Mesodermal cell (in vitro differentiated cells): ENCODE results near the gene PPP2R3B.
A peak's percentile ranks its signal among the peaks of the same experiment; 100 is the strongest.
"Not testable (repeated sequence)": the region's sequence is repeated elsewhere in the genome, so short reads cannot be mapped to it uniquely, and the experiment has no call there.

Source experiments
- H3K27ac ChIP-seq: 2 replicates; pipeline ENCODE4 v1.7.0; 2013; ENCODE audit warnings: mild to moderate bottlenecking, low read depth, low read length, moderate library complexity; ENCODE audit not compliant: severe bottlenecking
- H3K36me3 ChIP-seq: 2 replicates; pipeline ENCODE4 v1.7.1; 2013; ENCODE audit warnings: mild to moderate bottlenecking, low read length, moderate library complexity; ENCODE audit not compliant: control insufficient read depth, insufficient read depth
- H3K4me1 ChIP-seq: one replicate; pipeline ENCODE4 v1.7.1; 2013; ENCODE audit warnings: mild to moderate bottlenecking, low read length; ENCODE audit not compliant: insufficient read depth, control insufficient read depth, poor library complexity, severe bottlenecking
- H3K4me3 ChIP-seq: 2 replicates; pipeline ENCODE4 v1.7.0; 2013; ENCODE audit warnings: low read length, control low read depth, mild to moderate bottlenecking; ENCODE audit not compliant: insufficient read depth, poor library complexity, severe bottlenecking; ENCODE audit errors: extremely low read depth
- H3K9me3 ChIP-seq: 2 replicates; pipeline ENCODE4 v1.7.1; 2013; ENCODE audit warnings: mild to moderate bottlenecking, low read length, moderate library complexity; ENCODE audit not compliant: control insufficient read depth
- WGBS, 2 experiments: methylation state at CpG; one replicate each; pipeline ENCODE4 v1.1.5; 2013; ENCODE audit warnings: missing lambda C conversion rate in 2 of 2; ENCODE audit not compliant: insufficient coverage in 2 of 2; 5-methylcytosine and 5-hydroxymethylcytosine counted together

Gene PPP2R3B

DNA sequence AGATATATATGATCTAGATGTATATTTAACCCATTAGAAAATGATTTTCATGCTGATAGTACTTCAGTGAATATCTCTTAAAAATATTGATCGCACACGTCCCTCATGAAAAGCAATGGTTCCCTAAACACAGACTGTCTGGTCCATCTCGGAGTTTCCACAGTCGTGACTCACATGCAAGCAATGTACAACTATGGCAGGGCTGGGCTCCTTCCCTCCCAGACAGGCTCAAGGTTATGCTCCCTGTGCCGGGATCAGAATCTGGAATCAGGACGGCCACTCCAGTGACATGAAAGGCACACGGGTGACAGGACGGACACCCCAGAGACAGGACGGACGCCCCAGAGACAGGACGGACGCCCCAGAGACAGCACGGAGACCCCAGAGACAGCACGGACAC is 40.2 kb upstream of the PPP2R3B start:
- WGBS, 2 experiments, result 78 to 80% methylated on average over 13 to 14 of the region's 14 CpGs
- Histone ChIP-seq H3K36me3 (no peaks in the 10 kb centered on the region), H3K4me1 (peaks cover 12% of the 10 kb centered on the region), H3K9me3 (no peaks in the 10 kb centered on the region), H3K4me3 (no peak overlapping the region), H3K27ac (no peak overlapping the region)

DNA sequence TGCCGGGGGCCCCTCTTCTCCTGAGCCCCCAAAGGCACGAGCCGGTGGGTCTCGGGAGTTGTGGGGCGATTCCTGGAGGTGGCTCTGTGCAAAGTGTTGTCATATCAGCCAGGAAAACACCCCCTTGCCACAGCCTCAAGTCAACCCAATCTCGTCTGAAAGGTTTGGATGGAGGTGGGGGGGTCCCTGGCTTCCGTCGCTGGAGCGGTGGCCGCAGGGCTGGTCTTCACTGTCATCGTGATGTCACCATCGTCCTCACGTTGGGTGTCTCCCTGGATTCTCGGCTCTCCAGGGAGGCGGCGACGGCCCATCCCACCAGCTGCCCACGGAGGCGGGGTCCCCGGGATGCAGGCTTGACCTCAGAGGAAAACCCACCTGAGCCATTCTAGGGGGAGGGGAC is 38.3 kb upstream of the PPP2R3B start:
- Histone ChIP-seq H3K27ac (no peak overlapping the region), H3K9me3 (no peaks in the 10 kb centered on the region), H3K4me1 (peaks cover 12% of the 10 kb centered on the region), H3K36me3 (no peaks in the 10 kb centered on the region), H3K4me3 (no peak overlapping the region)
- WGBS, 2 experiments, result 89 to 97% methylated on average over 13 to 20 of the region's 20 CpGs

DNA sequence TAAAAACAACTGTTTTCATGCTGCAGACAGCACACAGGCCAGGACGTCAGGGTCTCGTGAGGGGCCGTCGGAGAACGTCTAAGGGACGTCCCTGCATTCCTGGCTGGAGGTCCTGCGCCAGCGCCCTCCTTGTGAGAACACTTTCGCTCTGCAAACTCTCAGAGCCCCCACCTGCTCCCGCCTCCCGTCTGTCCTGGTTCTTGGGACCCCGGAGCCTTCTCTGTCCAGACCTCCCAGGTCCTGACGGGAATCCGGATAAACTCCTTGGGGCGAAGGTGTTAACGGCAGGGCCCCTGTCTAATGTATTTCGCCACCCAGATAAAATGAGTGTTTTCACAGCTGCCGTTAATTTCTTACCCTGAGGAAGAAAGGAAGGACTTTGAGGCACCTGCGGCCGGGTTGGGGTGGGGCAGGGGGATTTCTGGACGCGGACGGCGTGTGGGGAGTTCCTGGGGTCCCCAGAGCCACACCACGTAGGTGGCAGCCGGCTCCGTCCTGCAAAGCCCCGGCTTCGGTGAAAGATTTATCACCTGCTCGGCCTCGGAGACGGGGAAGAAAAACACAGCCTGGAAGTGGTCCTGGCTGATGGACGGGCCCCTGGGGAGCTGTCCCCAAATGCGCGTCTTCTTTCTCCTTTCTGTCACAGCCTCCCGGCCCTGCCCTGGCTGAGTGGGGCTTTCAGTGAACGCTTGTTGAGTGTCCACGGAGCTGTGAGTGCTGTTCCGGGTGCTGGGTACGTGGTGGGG is 35.1 kb upstream of the PPP2R3B start:
- H3K4me3 ChIP-seq, result no peak overlapping the region
- no peak overlapping the region for H3K27ac ChIP-seq
- no peaks in the 10 kb centered on the region for H3K9me3 ChIP-seq
- H3K4me1 ChIP-seq, result peaks cover 7% of the 10 kb centered on the region
- no peaks in the 10 kb centered on the region for H3K36me3 ChIP-seq
- 78 to 83% methylated on average over 32 to 39 of the region's 40 CpGs for WGBS, 2 experiments

DNA sequence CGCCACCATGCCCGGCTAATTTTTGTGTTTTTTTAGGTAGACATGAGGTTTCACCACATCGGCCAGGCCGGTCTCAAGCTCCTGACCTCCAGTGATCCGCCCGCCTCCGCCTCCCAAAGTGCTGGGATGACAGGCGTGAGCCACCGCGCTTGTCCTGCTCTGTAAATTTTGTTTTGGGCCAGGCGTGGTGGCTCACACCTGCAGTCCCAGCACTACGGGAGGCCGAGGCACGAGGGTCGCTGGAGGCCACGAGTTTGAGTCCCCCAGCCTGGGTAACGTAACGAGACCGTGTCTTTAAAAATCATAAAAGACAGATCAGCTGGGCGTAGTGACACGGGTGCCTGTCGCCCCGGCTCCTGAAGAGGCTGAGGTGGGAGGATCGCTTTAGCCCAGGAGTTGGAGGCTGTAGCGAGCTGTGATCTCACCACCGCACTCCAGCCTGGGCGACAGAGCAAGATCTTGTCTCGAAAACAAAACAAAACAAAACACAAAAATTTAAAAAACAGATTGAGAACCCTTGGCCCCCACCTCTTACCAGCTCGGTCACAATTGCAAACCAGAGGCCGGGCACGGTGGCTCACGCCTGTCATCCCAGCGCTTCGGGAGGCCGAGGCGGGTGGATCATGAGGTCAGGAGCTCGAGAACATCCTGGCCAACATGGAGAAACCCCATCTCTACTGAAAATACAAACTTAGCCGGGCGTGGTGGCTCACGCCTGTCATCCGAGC is 34.0 kb upstream of the PPP2R3B start:
- Histone ChIP-seq H3K9me3 (no peaks in the 10 kb centered on the region), H3K4me3 (no peak overlapping the region), H3K4me1 (peaks cover 1% of the 10 kb centered on the region), H3K36me3 (no peaks in the 10 kb centered on the region), H3K27ac (no peak overlapping the region)
- 87 to 92% methylated on average over 39 to 40 of the region's 41 CpGs for WGBS, 2 experiments

DNA sequence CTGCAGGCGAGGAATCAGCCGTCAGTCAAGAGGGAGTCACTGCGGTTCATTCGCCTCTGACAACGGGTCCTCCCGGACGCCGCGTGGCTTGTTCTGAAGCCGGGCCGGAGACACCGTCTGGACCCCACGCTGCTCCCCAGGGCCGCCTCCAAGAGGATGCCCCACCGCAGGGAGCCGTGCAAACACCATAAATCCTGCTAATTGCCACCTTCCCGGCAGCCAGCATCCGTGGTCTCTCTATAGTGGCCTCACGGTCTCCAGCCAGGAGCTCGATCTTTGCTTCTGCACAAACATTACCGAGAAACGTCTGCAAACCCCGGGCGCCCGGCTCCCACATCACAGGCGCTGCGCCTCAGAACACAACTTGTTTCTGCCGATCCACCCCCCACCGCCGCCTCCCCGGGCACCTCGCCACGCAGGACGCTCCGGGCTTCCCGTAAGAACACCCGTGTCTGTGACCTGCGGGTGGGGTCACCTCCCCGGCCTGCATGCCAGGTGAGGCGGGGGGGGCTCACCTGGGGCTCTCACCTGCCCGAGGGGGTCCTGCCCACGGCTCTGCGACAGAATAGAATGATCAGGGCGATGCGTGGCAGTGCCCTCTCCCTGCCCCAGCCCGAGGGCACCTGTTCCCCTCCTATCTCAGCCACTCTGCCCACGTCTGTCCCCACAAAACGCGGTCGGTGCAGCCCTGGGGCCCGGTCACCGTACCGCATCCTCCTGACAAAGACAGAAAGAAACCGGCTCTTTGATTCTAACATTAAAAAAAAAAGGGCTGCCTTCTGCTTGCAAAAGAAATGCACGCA is 32.4 kb upstream of the PPP2R3B start:
- WGBS, 2 experiments, result 88 to 93% methylated on average over 32 to 54 of the region's 55 CpGs
- Histone ChIP-seq H3K9me3 (no peaks in the 10 kb centered on the region), H3K4me1 (no peaks in the 10 kb centered on the region), H3K4me3 (no peak overlapping the region), H3K36me3 (no peaks in the 10 kb centered on the region), H3K27ac (no peak overlapping the region)

DNA sequence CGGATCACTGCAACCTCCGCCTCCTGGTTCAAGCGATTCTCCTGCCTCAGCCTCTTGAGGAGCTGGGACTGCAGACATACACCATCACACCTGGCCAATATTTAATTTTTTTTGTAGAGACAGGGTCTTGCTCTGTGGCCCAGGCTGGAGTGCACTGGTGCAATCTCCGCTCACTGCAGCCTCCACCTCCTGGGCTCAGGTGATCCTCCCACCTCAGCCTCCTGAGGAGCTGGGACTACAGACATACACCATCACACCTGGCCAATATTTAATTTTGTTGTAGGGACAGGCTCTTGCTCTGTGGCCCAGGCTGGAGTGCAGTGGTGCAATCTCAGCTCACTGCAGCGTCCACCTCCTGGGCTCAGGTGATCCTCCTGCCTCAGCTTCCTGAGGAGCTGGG is 28.8 kb upstream of the PPP2R3B start:
- not testable (repeated sequence) for H3K4me1 ChIP-seq, H3K9me3 ChIP-seq, H3K27ac ChIP-seq, H3K4me3 ChIP-seq, H3K36me3 ChIP-seq
- 91 to 93% methylated on average over 4 to 5 of the region's 5 CpGs for WGBS, 2 experiments

DNA sequence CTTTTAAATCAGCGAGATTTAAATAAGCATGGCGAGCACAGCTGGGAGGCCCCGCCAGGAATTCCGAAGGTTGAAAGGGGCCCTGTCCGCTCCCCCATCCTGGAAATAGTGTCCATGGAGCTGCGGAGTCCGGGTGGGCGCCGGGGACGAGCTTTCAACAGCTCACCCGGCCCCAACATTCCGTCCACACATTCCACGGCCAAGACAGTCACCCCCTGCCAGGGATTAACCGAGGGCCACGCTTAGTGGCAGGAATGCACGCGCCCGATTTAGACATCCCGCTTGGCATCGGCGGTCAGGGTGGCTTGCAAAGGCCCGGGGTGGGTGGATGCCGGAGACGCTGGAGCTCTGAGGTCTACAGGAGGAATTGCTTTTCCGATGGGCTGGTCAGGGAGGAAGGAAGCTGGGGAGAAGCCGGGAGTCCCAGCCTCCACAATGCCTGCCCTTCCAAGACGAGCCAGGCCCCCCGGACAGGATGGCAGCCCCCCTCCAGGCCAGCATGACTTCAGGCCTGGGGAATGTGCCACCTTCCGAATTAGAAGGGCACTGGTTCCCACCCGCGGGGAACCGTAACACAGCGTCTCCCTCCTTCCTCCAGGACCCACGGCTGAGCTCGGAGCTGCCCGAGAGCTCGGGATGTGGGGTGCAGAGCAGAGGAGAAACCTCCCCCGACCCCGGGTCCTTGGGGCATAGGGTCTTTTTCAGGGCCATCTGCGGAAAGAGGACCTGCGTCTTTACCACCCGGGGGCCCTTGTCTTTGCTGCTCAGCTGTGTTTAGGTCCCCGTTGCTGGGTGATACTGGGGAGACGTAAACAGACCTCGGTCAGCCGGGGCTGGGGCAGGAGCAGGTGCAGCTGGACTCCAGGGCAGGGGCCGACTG is 26.9 kb upstream of the PPP2R3B start:
- WGBS, 2 experiments, result 15 to 26% methylated on average over 27 to 29 of the region's 47 CpGs
- Histone ChIP-seq H3K4me3 (peak overlapping the region; percentile 5), H3K27ac (peak overlapping the region; percentile 69), H3K36me3 (no peaks in the 10 kb centered on the region), H3K9me3 (no peaks in the 10 kb centered on the region), H3K4me1 (peaks cover 4% of the 10 kb centered on the region)

DNA sequence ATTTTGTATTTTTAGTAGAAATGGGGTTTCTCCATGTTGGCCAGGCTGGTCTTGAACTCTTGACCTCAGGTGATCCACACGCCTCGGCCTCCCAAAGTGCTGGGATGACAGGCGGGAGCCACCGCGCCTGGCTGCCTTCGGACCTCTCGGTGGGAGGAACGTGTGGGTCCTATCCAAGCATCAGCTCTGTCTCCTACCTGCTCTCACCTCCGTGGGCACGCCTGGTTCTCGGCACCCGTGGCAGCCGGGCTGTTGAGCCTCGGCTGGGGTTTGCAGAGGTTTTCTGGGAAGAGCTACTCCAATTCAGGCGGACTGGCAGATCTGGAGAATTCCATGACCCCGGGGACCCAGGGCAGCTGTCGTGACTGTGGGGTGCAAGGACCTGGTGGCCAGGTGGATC is 23.6 kb upstream of the PPP2R3B start:
- WGBS, 2 experiments, result 90 to 92% methylated on average over 17 of the region's 17 CpGs
- H3K4me3 ChIP-seq, result no peak overlapping the region
- peaks cover 4% of the 10 kb centered on the region for H3K4me1 ChIP-seq
- H3K27ac ChIP-seq, result no peak overlapping the region
- no peaks in the 10 kb centered on the region for H3K36me3 ChIP-seq
- no peaks in the 10 kb centered on the region for H3K9me3 ChIP-seq

DNA sequence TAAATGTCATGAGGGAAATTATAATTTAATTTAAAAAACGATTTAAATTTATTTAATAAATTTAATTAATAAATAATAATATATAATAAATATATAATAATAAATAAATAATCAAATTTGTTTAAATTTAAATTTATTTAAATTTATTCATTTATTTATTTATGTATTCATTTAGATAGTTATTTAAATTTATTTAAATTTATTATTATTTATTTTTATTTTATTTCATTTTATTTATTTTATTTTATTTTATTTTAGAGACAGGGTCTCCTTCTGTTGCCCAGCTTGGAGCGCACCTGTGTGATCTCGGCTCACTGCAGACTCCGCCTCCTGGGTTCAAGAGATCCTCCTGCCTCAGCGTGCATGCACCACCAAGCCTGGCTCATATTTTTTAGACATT is 18.4 kb upstream of the PPP2R3B start:
- no peak overlapping the region for H3K27ac ChIP-seq
- 93 to 94% methylated on average over 3 of the region's 5 CpGs for WGBS, 2 experiments
- H3K9me3 ChIP-seq, result no peaks in the 10 kb centered on the region
- peaks cover 3% of the 10 kb centered on the region for H3K4me1 ChIP-seq
- H3K36me3 ChIP-seq, result no peaks in the 10 kb centered on the region
- H3K4me3 ChIP-seq, result no peak overlapping the region

DNA sequence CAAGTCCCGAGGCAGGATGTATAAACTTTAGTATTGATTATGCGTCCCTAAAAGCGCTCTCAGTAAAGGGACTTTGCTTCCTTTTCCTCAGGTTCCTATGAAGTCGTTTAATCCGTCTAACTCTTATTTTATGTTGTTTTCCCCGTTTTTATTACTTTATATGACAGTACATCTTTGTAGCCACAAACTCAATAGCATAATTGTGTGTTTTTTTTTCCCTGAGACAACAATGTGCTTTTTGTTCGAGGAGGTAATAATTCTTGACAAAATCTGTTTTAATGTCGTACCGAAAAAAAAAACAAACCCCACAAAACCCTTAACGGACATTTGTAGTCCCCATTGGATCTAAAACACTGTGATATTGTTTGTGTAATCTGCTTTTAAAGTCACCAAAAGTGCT is 17.9 kb upstream of the PPP2R3B start:
- Histone ChIP-seq H3K4me1 (peaks cover 4% of the 10 kb centered on the region), H3K36me3 (no peaks in the 10 kb centered on the region), H3K27ac (no peak overlapping the region), H3K9me3 (no peaks in the 10 kb centered on the region), H3K4me3 (no peak overlapping the region)
- 86 to 97% methylated on average over 4 of the region's 10 CpGs for WGBS, 2 experiments
